Gastrocnemius medialis (tissue), 4 donors: ENCODE results near the gene CRHBP. TPM values are rescaled to one million over a fixed set of nuclear protein-coding genes. Genes with fewer than 3 reads are reported as not detected.
"Not testable (repeated sequence)": the region's sequence is repeated elsewhere in the genome, so short reads cannot be mapped to it uniquely, and the experiment has no call there.

Source experiments
- ATAC-seq, 2 donors: fragments of 150-250 bp; one replicate each; pipeline ENCODE4 v1.9.1; 2016
- DNase-seq, 2 donors: peaks; one replicate each; pipeline ENCODE4 v3.0.0-alpha.2; 2019
- H3K27ac ChIP-seq, 4 donors: fragments of 200-600 bp; sonication (generic); 1 replicate in 1 of 4; 2 replicates in 3 of 4; pipeline ENCODE4 v1.5.1; 2016 to 2018; ENCODE audit warnings: mild to moderate bottlenecking in 2 of 4, moderate library complexity in 1 of 4
- H3K27me3 ChIP-seq, 3 donors: fragments of 200-600 bp; sonication (generic) in 2 of 3; 1 replicate in 1 of 3; 2 replicates in 2 of 3; pipeline versions ENCODE4 v1.5.1 to v1.6.0; 2016 to 2019; ENCODE audit warnings: mild to moderate bottlenecking in 1 of 3, moderate library complexity in 1 of 3
- H3K36me3 ChIP-seq, 2 donors: fragments of 200-600 bp; sonication (generic) in 1 of 2; one replicate each; pipeline ENCODE4 v1.5.1; 2017 to 2018
- H3K4me1 ChIP-seq, 2 donors: fragments of 200-600 bp; sonication (generic) in 1 of 2; one replicate each; pipeline ENCODE4 v1.5.1; 2016 to 2017; ENCODE audit warnings: mild to moderate bottlenecking in 2 of 2
- H3K4me3 ChIP-seq, 4 donors: fragments of 200-600 bp; sonication (generic) in 3 of 4; 1 replicate in 1 of 4; 2 replicates in 3 of 4; pipeline ENCODE4 v1.5.1; 2016 to 2019; ENCODE audit warnings: mild to moderate bottlenecking in 2 of 4
- H3K9me3 ChIP-seq, 3 donors: fragments of 200-600 bp; sonication (generic) in 2 of 3; 1 replicate in 1 of 3; 2 replicates in 2 of 3; pipeline ENCODE4 v1.5.1; 2016 to 2019
- POLR2A ChIP-seq, 2 donors: fragments of 450-650 bp; IDR thresholded peaks; one replicate each; pipeline ENCODE4 v1.6.1; 2017; ENCODE audit warnings: antibody characterized with exemption in 2 of 2, mild to moderate bottlenecking in 2 of 2, moderate library complexity in 2 of 2
- in situ Hi-C, 4 donors: fragments of 200-750 bp; cut with MboI; loops; one replicate each; pipeline versions ENCODE4 v1.15.0 to v1.8.0; 2017; ENCODE audit warnings: low sequenced_read_pairs in 4 of 4
- intact Hi-C: fragments of 100-400 bp; cut with DNase I; formaldehyde crosslinking; loops from one replicate; pipeline ENCODE4 v1.15.1; 2023; ENCODE audit warnings: low total_unique reads
- total RNA-seq, 4 donors: library from RNA; depleted of rRNA; stranded (reverse); fragments of >200 nt; gene quantifications; one replicate each; pipeline versions ENCODE4 v1.1.0 to v1.2.3, GENCODE V29; 2016
- TF ChIP-seq, protein P1 (sequence below), 5 experiments: fragments of 450-650 bp in 3 of 5; fragments of 200-600 bp in 2 of 5; sonication (generic) in 2 of 5; IDR thresholded peaks in 4 of 5; conservative IDR thresholded peaks in 1 of 5; 1 replicate in 4 of 5; 2 replicates in 1 of 5; pipeline ENCODE4 v1.5.1; 2016 to 2019; ENCODE audit warnings: antibody characterized with exemption in 5 of 5, mild to moderate bottlenecking in 3 of 5, moderate library complexity in 3 of 5

Gene CRHBP
- total RNA-seq, 4 donors from 2014 or later, result 0.36 to 0.61 (median 0.38) TPM; not detected in 1

DNA sequence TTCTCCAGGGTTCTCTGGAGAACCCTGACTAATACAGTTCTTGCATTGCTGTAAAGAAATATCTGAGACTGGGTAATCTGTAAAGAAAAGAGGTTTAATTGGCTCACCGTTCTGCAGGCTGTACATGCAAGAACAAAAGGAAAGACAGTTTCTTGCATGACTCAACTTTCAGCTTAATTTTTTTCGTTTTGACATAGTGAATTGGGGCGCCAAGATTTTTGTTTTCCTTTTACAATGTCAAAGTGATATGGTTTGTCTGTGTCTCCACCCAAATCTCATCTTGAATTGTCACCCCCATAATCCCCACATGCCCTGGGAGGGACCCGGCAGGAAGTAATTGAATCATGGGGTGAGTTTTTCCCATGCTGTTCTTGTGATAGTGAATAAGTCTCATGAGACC lies 11.8 kb upstream of the CRHBP start:
- no peaks in the 10 kb centered on the region for H3K4me1 ChIP-seq
- H3K27ac ChIP-seq, result no peak overlapping the region
- ATAC-seq (no peak), DNase-seq (no peak)
- no peaks in the 10 kb centered on the region for H3K36me3 ChIP-seq
- H3K9me3 ChIP-seq, result no peaks in the 10 kb centered on the region
- no peaks in the 10 kb centered on the region for H3K27me3 ChIP-seq
- H3K4me3 ChIP-seq, result no peak overlapping the region
- intact Hi-C loops (no loop called here), in situ Hi-C loops (no loop called here)
- TF ChIP-seq POLR2A (IDR thresholded peaks at IDR 0.05), result no peak
- TF ChIP-seq, protein P1, sequence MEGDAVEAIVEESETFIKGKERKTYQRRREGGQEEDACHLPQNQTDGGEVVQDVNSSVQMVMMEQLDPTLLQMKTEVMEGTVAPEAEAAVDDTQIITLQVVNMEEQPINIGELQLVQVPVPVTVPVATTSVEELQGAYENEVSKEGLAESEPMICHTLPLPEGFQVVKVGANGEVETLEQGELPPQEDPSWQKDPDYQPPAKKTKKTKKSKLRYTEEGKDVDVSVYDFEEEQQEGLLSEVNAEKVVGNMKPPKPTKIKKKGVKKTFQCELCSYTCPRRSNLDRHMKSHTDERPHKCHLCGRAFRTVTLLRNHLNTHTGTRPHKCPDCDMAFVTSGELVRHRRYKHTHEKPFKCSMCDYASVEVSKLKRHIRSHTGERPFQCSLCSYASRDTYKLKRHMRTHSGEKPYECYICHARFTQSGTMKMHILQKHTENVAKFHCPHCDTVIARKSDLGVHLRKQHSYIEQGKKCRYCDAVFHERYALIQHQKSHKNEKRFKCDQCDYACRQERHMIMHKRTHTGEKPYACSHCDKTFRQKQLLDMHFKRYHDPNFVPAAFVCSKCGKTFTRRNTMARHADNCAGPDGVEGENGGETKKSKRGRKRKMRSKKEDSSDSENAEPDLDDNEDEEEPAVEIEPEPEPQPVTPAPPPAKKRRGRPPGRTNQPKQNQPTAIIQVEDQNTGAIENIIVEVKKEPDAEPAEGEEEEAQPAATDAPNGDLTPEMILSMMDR (IDR thresholded peaks at IDR 0.05 in 4 of 5, conservative IDR thresholded peaks at IDR 0.05 in 1 of 5), result no peak

DNA sequence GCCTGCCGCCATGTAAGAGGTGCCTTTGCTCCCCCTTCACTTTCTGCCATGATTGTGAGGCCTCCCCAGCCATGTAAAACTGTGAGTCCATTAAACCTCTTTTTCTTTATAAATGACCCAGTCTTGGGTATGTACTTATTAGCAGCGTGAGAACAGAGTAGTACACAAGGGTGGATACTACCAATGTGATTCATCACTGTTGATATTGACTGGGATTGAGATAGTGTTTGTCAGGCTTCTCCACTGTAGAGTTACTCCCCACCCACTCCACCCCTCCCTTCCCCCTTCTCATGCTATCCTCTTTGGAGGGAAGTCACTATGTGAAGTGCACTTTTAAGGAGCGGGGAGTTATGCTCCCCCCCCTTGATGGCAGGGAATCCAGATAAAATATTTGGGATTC lies 11.4 kb upstream of the CRHBP start:
- no peak overlapping the region for H3K27ac ChIP-seq
- in situ Hi-C loops, result no loop called here

DNA sequence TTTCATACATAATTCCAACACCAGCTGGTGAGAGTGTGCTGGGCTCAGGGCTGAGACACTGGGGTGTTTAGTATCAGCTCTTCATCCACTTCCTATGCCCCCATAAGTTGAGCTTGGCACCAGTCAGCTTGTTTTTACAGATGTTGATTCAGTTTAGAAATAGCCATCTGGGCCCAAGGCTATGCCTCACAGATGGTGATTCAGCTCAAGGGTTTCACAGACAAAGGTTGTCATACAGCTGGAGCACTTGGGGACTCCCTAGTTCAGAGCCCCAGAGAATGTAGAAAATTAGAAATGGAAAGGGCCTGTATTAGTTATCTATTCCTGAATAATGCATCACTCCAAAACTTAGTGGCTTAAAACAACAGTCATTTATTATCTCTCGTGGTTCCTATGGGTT lies 10.3 kb upstream of the CRHBP start:
- Histone ChIP-seq H3K27ac (no peak overlapping the region), H3K4me1 (no peaks in the 10 kb centered on the region), H3K27me3 (no peaks in the 10 kb centered on the region), H3K36me3 (no peaks in the 10 kb centered on the region), H3K9me3 (no peaks in the 10 kb centered on the region), H3K4me3 (no peak overlapping the region)
- no peak for DNase-seq
- in situ Hi-C loops (no loop called here), intact Hi-C loops (no loop called here)
- ATAC-seq, result no peak
- TF ChIP-seq, protein P1 (IDR thresholded peaks at IDR 0.05 in 4 of 5, conservative IDR thresholded peaks at IDR 0.05 in 1 of 5), result no peak
- TF ChIP-seq POLR2A (IDR thresholded peaks at IDR 0.05), result no peak

More for the DNA sequence above, 11.4 kb upstream of the CRHBP start:
- TF ChIP-seq, protein P1 (IDR thresholded peaks at IDR 0.05 in 4 of 5, conservative IDR thresholded peaks at IDR 0.05 in 1 of 5), result no peak
- no peak for TF ChIP-seq POLR2A (IDR thresholded peaks at IDR 0.05)
- no peak for ATAC-seq
- intact Hi-C loops, result no loop called here
- H3K36me3 ChIP-seq, result no peaks in the 10 kb centered on the region
- no peaks in the 10 kb centered on the region for H3K4me1 ChIP-seq
- DNase-seq, result no peak
- no peak overlapping the region for H3K4me3 ChIP-seq
- H3K9me3 ChIP-seq, result no peaks in the 10 kb centered on the region
- no peaks in the 10 kb centered on the region for H3K27me3 ChIP-seq

DNA sequence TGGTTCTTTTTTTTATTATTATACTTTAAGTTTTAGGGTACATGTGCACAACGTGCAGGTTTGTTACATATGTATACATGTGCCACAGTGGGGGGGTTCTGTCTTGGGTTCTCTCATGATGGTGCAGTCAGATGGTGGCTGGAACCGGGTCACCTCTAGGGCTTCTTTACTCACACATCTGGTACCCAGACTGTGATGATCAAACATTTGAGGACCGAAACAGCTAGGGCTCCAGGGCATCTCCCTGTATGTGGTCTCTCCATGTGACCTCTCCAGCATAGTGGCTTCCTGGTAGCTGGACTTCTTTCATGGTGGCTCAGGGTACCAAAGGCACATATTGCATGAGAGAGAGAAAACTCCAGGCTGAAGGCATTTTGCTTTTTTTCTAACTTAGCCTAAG lies 9.8 kb upstream of the CRHBP start:
- H3K9me3 ChIP-seq, result no peaks in the 10 kb centered on the region
- H3K27me3 ChIP-seq, result no peaks in the 10 kb centered on the region
- H3K36me3 ChIP-seq, result no peaks in the 10 kb centered on the region
- no peaks in the 10 kb centered on the region for H3K4me1 ChIP-seq
- no peak overlapping the region for H3K4me3 ChIP-seq
- TF ChIP-seq, protein P1 (IDR thresholded peaks at IDR 0.05 in 4 of 5, conservative IDR thresholded peaks at IDR 0.05 in 1 of 5), result no peak
- TF ChIP-seq POLR2A (IDR thresholded peaks at IDR 0.05), result no peak
- DNase-seq (no peak), ATAC-seq (no peak)
- in situ Hi-C loops, result no loop called here
- intact Hi-C loops, result no loop called here
- no peak overlapping the region for H3K27ac ChIP-seq

DNA sequence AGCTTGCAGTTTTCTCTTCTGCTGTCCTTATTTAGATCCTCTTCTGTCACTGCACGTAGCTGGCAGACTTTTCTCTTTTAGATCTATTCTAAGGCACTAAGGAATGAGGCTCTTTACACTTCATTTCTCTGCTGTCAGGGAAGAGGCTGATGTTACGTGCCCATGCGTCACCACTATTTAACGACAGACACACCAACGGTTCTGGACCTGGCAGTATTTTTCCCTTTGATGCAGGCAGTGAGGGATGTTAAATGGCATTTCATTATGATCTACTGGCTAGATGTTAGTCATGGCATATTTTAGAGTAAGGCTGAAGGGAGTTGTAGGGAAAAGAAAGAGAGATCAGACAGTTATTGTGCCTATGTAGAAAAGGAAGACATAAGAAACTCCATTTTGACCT lies 8.2 kb upstream of the CRHBP start:
- intact Hi-C loops, result no loop called here
- in situ Hi-C loops, result no loop called here
- ATAC-seq, result no peak
- no peak overlapping the region for H3K27ac ChIP-seq
- no peaks in the 10 kb centered on the region for H3K4me1 ChIP-seq
- no peaks in the 10 kb centered on the region for H3K27me3 ChIP-seq
- no peaks in the 10 kb centered on the region for H3K9me3 ChIP-seq
- no peak for DNase-seq
- H3K36me3 ChIP-seq, result no peaks in the 10 kb centered on the region
- no peak overlapping the region for H3K4me3 ChIP-seq
- TF ChIP-seq, protein P1 (IDR thresholded peaks at IDR 0.05 in 4 of 5, conservative IDR thresholded peaks at IDR 0.05 in 1 of 5), result no peak
- no peak for TF ChIP-seq POLR2A (IDR thresholded peaks at IDR 0.05)

DNA sequence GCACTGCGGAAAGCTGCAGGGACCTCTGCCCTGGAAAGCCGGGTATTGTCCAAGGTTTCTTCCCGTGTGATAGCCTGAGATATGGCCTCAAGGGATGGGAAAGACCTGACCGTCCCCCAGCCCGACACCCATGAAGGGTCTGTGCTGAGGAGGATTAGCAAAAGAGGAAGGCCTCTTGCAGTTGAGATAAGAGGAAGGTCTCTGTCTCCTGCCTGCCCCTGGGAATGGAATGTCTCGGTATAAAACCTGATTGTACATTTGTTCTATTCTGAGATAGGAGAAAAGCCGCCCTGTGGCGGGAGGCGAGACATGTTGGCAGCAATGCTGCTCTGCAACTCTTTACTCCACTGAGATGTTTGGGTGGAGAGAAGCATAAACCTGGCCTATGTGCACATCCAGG lies 7.6 kb upstream of the CRHBP start:
- H3K36me3 ChIP-seq, H3K4me3 ChIP-seq, ATAC-seq, H3K27me3 ChIP-seq, H3K9me3 ChIP-seq, intact Hi-C loops, DNase-seq, in situ Hi-C loops, H3K27ac ChIP-seq, H3K4me1 ChIP-seq: not testable (repeated sequence)
